Tibial nerve (tissue), 4 donors: ENCODE measurements around the gene RPTOR. TPM values are rescaled to one million over a fixed set of nuclear protein-coding genes. Genes with fewer than 3 reads are reported as not detected.

Source experiments
- DNase-seq, 2 donors: peaks; one replicate each; pipeline ENCODE4 v3.0.0-alpha.2; 2019; ENCODE audit warnings: low spot score in 2 of 2
- H3K27ac ChIP-seq, 4 donors: fragments of 200-600 bp; sonication (generic) in 3 of 4; one replicate each; pipeline ENCODE4 v1.5.1; 2017 to 2019; ENCODE audit warnings: mild to moderate bottlenecking in 1 of 4
- H3K27me3 ChIP-seq, 2 donors: fragments of 200-600 bp; sonication (generic) in 1 of 2; one replicate each; pipeline versions ENCODE4 v1.5.1 to v1.6.0; 2017 to 2019
- H3K36me3 ChIP-seq, 3 donors: fragments of 200-600 bp; sonication (generic); one replicate each; pipeline ENCODE4 v1.5.1; 2018 to 2019
- H3K4me1 ChIP-seq, 4 donors: fragments of 200-600 bp; sonication (generic) in 3 of 4; one replicate each; pipeline ENCODE4 v1.5.1; 2017 to 2019
- H3K4me3 ChIP-seq, 4 donors: fragments of 200-600 bp; sonication (generic) in 3 of 4; one replicate each; pipeline ENCODE4 v1.5.1; 2017 to 2019; ENCODE audit warnings: mild to moderate bottlenecking in 1 of 4, moderate library complexity in 1 of 4
- H3K9me3 ChIP-seq, 4 donors: fragments of 200-600 bp; sonication (generic) in 3 of 4; one replicate each; pipeline ENCODE4 v1.5.1; 2017 to 2019
- EP300 ChIP-seq, 2 donors: sonication (generic); formaldehyde crosslinking; IDR thresholded peaks; one replicate each; pipeline ENCODE4 v1.6.1; 2017; ENCODE audit warnings: antibody characterized with exemption in 2 of 2, mild to moderate bottlenecking in 1 of 2
- POLR2A ChIP-seq, 2 donors: fragments of 450-650 bp; IDR thresholded peaks; one replicate each; pipeline ENCODE4 v1.6.1; 2017; ENCODE audit warnings: antibody characterized with exemption in 2 of 2, mild to moderate bottlenecking in 2 of 2, moderate library complexity in 2 of 2
- WGBS, 2 donors: methylation state at CpG; one replicate each; pipeline ENCODE4 v1.1.5; 2018; 5-methylcytosine and 5-hydroxymethylcytosine counted together
- total RNA-seq, 4 donors: library from RNA; depleted of rRNA; stranded (reverse); fragments of >200 nt; gene quantifications; one replicate each; pipeline ENCODE4 v1.1.0, GENCODE V29; 2016
- TF ChIP-seq, protein P1 (sequence below), 5 experiments: fragments of 200-600 bp in 3 of 5; fragments of 450-650 bp in 2 of 5; sonication (generic) in 3 of 5; IDR thresholded peaks; one replicate each; pipeline ENCODE4 v1.5.1; 2016 to 2019; ENCODE audit warnings: antibody characterized with exemption in 5 of 5, mild to moderate bottlenecking in 3 of 5, moderate library complexity in 2 of 5

The RPTOR gene
- total RNA-seq, 4 donors from 2014 or later: 34.7 to 56.4 (median 40.1) TPM

DNA sequence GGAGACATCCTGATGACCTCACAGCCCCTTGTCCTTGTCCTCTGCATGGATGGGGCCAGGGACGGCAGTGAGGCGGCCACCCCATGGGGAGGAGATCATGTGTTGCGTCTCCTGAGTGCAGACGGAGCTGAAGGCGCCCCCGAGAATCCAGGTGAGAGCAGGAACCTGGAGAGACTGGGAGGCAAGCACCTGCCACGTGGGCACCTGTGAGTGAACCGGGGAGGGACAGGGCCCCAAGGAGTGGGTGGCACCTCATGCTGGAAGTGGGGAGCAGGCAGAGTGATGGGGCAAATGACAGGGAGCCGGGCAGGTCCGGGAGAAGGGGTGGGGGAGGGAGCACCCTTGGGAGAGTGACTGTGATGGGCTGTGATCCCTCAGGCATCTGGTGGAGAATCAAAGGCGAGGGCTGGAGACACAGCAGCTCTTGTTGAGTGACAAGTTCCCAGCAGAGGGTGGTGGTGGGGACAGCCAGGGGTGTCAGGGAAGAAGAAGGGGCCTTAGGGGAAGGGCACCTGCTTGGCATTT, 272.7 kb downstream of the RPTOR start:
- Histone ChIP-seq H3K4me3 (no peak overlapping the region), H3K36me3 (peaks cover 0 to 5% (median 5%) of the 10 kb centered on the region in 3 donors), H3K27me3 (no peaks in the 10 kb centered on the region), H3K27ac (no peak overlapping the region), H3K9me3 (no peaks in the 10 kb centered on the region), H3K4me1 (no peaks in the 10 kb centered on the region)
- DNase-seq: no peak
- TF ChIP-seq, protein P1, sequence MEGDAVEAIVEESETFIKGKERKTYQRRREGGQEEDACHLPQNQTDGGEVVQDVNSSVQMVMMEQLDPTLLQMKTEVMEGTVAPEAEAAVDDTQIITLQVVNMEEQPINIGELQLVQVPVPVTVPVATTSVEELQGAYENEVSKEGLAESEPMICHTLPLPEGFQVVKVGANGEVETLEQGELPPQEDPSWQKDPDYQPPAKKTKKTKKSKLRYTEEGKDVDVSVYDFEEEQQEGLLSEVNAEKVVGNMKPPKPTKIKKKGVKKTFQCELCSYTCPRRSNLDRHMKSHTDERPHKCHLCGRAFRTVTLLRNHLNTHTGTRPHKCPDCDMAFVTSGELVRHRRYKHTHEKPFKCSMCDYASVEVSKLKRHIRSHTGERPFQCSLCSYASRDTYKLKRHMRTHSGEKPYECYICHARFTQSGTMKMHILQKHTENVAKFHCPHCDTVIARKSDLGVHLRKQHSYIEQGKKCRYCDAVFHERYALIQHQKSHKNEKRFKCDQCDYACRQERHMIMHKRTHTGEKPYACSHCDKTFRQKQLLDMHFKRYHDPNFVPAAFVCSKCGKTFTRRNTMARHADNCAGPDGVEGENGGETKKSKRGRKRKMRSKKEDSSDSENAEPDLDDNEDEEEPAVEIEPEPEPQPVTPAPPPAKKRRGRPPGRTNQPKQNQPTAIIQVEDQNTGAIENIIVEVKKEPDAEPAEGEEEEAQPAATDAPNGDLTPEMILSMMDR (IDR thresholded peaks at IDR 0.05): no peak
- TF ChIP-seq POLR2A (IDR thresholded peaks at IDR 0.05) (no peak), EP300 (IDR thresholded peaks at IDR 0.05) (no peak)
- WGBS, 2 donors: 95 to 96% methylated on average over 10 to 11 of the region's 11 CpGs

DNA sequence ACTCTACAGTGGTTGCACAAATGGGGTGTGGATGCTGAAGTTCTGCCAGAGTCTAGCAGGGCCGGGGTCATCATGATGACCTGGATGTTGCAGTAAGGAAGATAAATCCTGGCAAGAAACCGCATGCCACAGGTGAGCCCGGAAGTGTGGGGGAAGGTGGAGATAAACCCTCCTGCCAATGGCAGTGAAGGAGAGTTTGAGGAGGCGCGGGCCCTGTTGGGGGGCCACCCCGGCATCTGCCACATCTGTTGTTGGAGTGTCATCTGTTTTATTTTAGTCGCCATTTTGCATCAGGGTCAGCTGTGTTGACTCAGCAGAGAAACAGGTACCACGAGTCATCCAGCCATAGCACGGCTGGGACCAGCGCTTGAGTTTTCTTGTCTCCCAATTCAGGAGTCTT, 273.2 kb downstream of the RPTOR start:
- H3K4me3 ChIP-seq: no peak overlapping the region
- WGBS, 2 donors: 82 to 91% methylated on average over 10 of the region's 10 CpGs
- peaks cover 0 to 10% (median 7%) of the 10 kb centered on the region in 3 donors for H3K36me3 ChIP-seq
- TF ChIP-seq, protein P1 (IDR thresholded peaks at IDR 0.05): no peak
- TF ChIP-seq EP300 (IDR thresholded peaks at IDR 0.05): no peak
- TF ChIP-seq POLR2A (IDR thresholded peaks at IDR 0.05): no peak
- H3K4me1 ChIP-seq: no peaks in the 10 kb centered on the region
- no peak overlapping the region for H3K27ac ChIP-seq
- no peaks in the 10 kb centered on the region for H3K9me3 ChIP-seq
- no peaks in the 10 kb centered on the region for H3K27me3 ChIP-seq
- DNase-seq: no peak

DNA sequence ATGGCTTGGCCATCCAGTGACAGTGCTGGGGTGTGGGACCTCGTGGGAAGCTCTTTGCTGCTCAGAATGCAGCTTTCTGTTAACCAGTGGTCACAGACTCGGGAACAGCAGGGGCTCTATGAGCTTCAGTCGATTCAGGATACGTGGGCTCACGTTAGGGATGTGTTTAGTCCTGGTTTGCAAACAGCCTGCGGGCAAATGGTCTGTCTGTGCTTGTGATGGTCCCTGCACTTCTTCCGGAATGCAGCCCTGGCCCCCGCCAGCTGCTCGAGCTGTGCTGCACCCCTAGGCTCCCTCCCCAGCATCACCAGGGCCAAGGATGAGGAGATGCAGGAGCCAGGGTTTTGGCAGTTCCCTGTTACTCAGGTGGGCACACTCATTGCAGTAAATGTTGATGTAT, 274.2 kb downstream of the RPTOR start:
- Histone ChIP-seq H3K9me3 (no peaks in the 10 kb centered on the region), H3K4me3 (no peak overlapping the region), H3K4me1 (no peaks in the 10 kb centered on the region), H3K27me3 (no peaks in the 10 kb centered on the region), H3K36me3 (peaks cover 0 to 18% (median 7%) of the 10 kb centered on the region in 3 donors), H3K27ac (no peak overlapping the region)
- 79 to 88% methylated on average over 4 to 9 of the region's 9 CpGs for WGBS, 2 donors
- no peak for DNase-seq
- TF ChIP-seq, protein P1 (IDR thresholded peaks at IDR 0.05): no peak
- TF ChIP-seq EP300 (IDR thresholded peaks at IDR 0.05): no peak
- TF ChIP-seq POLR2A (IDR thresholded peaks at IDR 0.05): no peak

DNA sequence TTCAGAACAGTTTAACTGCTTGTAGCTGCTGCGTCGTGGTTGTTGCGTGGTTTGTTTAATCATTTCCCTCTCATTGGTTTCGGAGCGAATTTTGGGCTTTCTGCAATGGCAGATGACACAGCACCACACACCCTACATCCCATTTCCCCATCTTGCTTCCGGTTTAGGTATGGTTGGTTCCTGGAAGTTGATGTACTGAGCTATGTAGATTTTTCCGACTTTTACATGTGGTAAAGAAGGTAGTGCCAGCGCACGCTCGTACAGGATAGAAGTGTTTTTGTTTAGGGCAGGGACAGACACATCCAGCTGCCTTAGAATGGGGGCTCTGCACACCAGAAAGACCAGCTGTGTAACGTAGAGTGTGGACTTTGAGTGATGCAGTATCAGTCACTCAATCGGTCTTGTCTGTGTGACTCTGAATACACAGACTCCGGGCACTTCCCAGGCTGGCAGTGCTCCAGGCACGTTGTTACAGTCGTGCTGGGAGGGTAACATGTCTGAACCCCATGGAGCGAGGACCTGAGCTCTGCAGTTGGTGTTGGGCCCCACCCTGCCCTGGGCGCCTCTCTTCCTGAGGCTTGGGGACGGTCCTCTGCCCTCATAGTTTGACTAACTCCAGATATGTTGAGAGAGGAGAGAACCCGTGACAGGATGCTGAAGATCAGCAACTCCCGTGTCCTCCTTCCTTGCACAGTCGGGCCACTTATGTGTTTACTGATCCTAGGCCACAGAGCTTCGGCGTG, 275.0 kb downstream of the RPTOR start:
- Histone ChIP-seq H3K4me1 (no peaks in the 10 kb centered on the region), H3K27ac (no peak overlapping the region), H3K36me3 (peaks cover 0 to 25% (median 7%) of the 10 kb centered on the region in 3 donors), H3K9me3 (no peaks in the 10 kb centered on the region), H3K4me3 (no peak overlapping the region), H3K27me3 (no peaks in the 10 kb centered on the region)
- DNase-seq: no peak
- TF ChIP-seq EP300 (IDR thresholded peaks at IDR 0.05) (no peak), POLR2A (IDR thresholded peaks at IDR 0.05) (no peak)
- TF ChIP-seq, protein P1 (IDR thresholded peaks at IDR 0.05): no peak
- WGBS, 2 donors: 73 to 77% methylated on average over 23 of the region's 23 CpGs

DNA sequence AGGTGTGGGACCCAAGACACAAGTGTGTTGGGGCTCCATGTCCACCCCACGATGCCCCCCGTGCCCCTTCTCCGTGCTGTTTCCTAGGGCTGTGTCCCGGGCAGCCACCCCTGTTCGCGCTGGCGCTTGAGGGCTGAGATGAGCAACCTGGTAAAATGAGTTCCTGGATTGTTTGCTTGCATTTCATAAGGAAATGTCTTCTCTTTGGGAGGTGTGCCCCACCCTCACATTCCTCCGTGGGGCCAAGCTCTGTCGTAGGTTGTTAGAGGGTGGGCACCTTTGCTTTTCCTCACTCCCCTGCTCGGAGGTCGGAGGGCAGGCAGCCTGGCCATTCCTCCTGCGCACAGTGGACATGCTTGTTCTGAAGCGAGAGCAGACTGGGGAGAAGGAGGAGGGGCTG, 275.7 kb downstream of the RPTOR start:
- H3K27ac ChIP-seq: no peak overlapping the region
- H3K27me3 ChIP-seq: no peaks in the 10 kb centered on the region
- no peak overlapping the region for H3K4me3 ChIP-seq
- DNase-seq: no peak
- peaks cover 0 to 32% (median 7%) of the 10 kb centered on the region in 3 donors for H3K36me3 ChIP-seq
- H3K9me3 ChIP-seq: no peaks in the 10 kb centered on the region
- 72 to 85% methylated on average over 13 of the region's 13 CpGs for WGBS, 2 donors
- no peaks in the 10 kb centered on the region for H3K4me1 ChIP-seq
- TF ChIP-seq POLR2A (IDR thresholded peaks at IDR 0.05) (no peak), EP300 (IDR thresholded peaks at IDR 0.05) (no peak)
- TF ChIP-seq, protein P1 (IDR thresholded peaks at IDR 0.05): no peak
